Right renal pelvis (tissue), 4 donors: Measurements from ENCODE around the gene ERC2. TPM values are rescaled to one million over a fixed set of nuclear protein-coding genes. Genes with fewer than 3 reads are reported as not detected.

Source experiments
- DNase-seq, 4 donors: peaks; one replicate each; pipeline ENCODE4 v3.0.0-alpha.2; 2013; ENCODE audit warnings: low read depth in 4 of 4, low spot score in 3 of 4, missing footprints in 1 of 4
- polyA plus RNA-seq, 4 donors: library from polyadenylated mRNA; unstranded; fragments of 120-200 nt; gene quantifications; one replicate each; pipeline ENCODE4 v1.2.1, GENCODE V29; 2013; ENCODE audit not compliant: insufficient read length in 4 of 4

ERC2 gene
- polyA plus RNA-seq, 4 donors, result 2.3 to 3.4 (median 3.0) TPM

GRCh38 chr3:56428667-56429066, 39.6 kb downstream of the ERC2 start:
- no peak for DNase-seq

GRCh38 chr3:56424885-56425284, 43.4 kb downstream of the ERC2 start:
- no peak for DNase-seq

- no peak for DNase-seq
Measured at GRCh38 chr3:56424336-56424735, 43.9 kb downstream of the ERC2 start.

- no peak for DNase-seq
Measured at GRCh38 chr3:56423661-56424099, 44.6 kb downstream of the ERC2 start.

GRCh38 chr3:56422316-56422715, 46.0 kb downstream of the ERC2 start:
- no peak for DNase-seq

GRCh38 chr3:56421205-56421604, 47.1 kb downstream of the ERC2 start:
- no peak for DNase-seq

GRCh38 chr3:56415652-56416051, 52.6 kb downstream of the ERC2 start:
- no peak for DNase-seq

GRCh38 chr3:56413911-56414310, 54.4 kb downstream of the ERC2 start:
- no peak for DNase-seq

- no peak for DNase-seq
Measured at GRCh38 chr3:56411166-56411565, 57.1 kb downstream of the ERC2 start.

GRCh38 chr3:56410576-56410975, 57.7 kb downstream of the ERC2 start:
- no peak for DNase-seq

GRCh38 chr3:56409790-56410189, 58.5 kb downstream of the ERC2 start:
- DNase-seq, result no peak

GRCh38 chr3:56408761-56409196, 59.5 kb downstream of the ERC2 start:
- no peak for DNase-seq

- peak in 1 of 4 donors; percentile 17 for DNase-seq
Measured at GRCh38 chr3:56406826-56407515, 61.3 kb downstream of the ERC2 start.

- DNase-seq, result no peak
Measured at GRCh38 chr3:56404884-56405283, 63.4 kb downstream of the ERC2 start.

GRCh38 chr3:56398659-56399058, 69.6 kb downstream of the ERC2 start:
- DNase-seq, result no peak

- no peak for DNase-seq
Measured at GRCh38 chr3:56397798-56398197, 70.5 kb downstream of the ERC2 start.

GRCh38 chr3:56389183-56389830, 79.0 kb downstream of the ERC2 start:
- no peak for DNase-seq

GRCh38 chr3:56383092-56383491, 85.2 kb downstream of the ERC2 start:
- no peak for DNase-seq

- no peak for DNase-seq
Measured at GRCh38 chr3:56379723-56380287, 88.5 kb downstream of the ERC2 start.

GRCh38 chr3:56375654-56376053, 92.6 kb downstream of the ERC2 start:
- DNase-seq, result no peak

GRCh38 chr3:56373386-56373785, 94.9 kb downstream of the ERC2 start:
- no peak for DNase-seq
